HG03571 (cell line): Measurements from ENCODE around the gene ACSL3.
"Not testable (repeated sequence)": the region's sequence is repeated elsewhere in the genome, so short reads cannot be mapped to it uniquely, and the experiment has no call there.

Experiments
- ATAC-seq: cut with Tn5 transposase; IDR thresholded peaks from one replicate; pipeline ENCODE4 v1.9.1; 2021; ENCODE audit not compliant: unreplicated experiment

ACSL3 gene

GRCh38 chr2:222907790-222908441, 47.1 kb downstream of the ACSL3 start:
- ATAC-seq = no peak

- no peak for ATAC-seq
Observed at GRCh38 chr2:222909286-222909685, 48.5 kb downstream of the ACSL3 start.

- peak; percentile 98 for ATAC-seq
Observed at GRCh38 chr2:222912117-222912516, 51.3 kb downstream of the ACSL3 start.

- no peak for ATAC-seq
Observed at GRCh38 chr2:222912776-222913175, 51.9 kb downstream of the ACSL3 start.

GRCh38 chr2:222915092-222915957, 54.5 kb downstream of the ACSL3 start:
- ATAC-seq = no peak

- ATAC-seq = no peak
Observed at GRCh38 chr2:222916229-222917197, 55.7 kb downstream of the ACSL3 start.

- not testable (repeated sequence) for ATAC-seq
Observed at GRCh38 chr2:222917212-222917611, 56.4 kb downstream of the ACSL3 start.

GRCh38 chr2:222919841-222920526, 59.1 kb downstream of the ACSL3 start:
- ATAC-seq = no peak

GRCh38 chr2:222920657-222921186, 59.9 kb downstream of the ACSL3 start:
- ATAC-seq = no peak

GRCh38 chr2:222922019-222922800, 61.4 kb downstream of the ACSL3 start:
- ATAC-seq = no peak

GRCh38 chr2:222926915-222927314, 66.1 kb downstream of the ACSL3 start:
- no peak for ATAC-seq

GRCh38 chr2:222927600-222927999, 66.8 kb downstream of the ACSL3 start:
- ATAC-seq = no peak

- no peak for ATAC-seq
Observed at GRCh38 chr2:222928335-222928734, 67.5 kb downstream of the ACSL3 start.

GRCh38 chr2:222930862-222931261, 70.0 kb downstream of the ACSL3 start:
- ATAC-seq = no peak

- ATAC-seq = no peak
Observed at GRCh38 chr2:222931659-222932058, 70.8 kb downstream of the ACSL3 start.

GRCh38 chr2:222933458-222933857, 72.6 kb downstream of the ACSL3 start:
- no peak for ATAC-seq

- ATAC-seq = no peak
Observed at GRCh38 chr2:222935688-222936298, 75.0 kb downstream of the ACSL3 start.

- no peak for ATAC-seq
Observed at GRCh38 chr2:222936705-222937104, 75.9 kb downstream of the ACSL3 start.

GRCh38 chr2:222938327-222938726, 77.5 kb downstream of the ACSL3 start:
- ATAC-seq = no peak
